MM.1S (cell line): ENCODE results near the gene ADAMTS12.

Experiments used
- DNase-seq: peaks from one replicate; pipeline ENCODE4 v3.0.0-alpha.2; 2015
- H2AFZ ChIP-seq: fragments of 300-600 bp; sonication (generic); 2 replicates; pipeline ENCODE4 v1.6.0; 2016; ENCODE audit warnings: antibody characterized with exemption, low read length
- H3F3A ChIP-seq: fragments of 300-600 bp; sonication (generic); 2 replicates; pipeline ENCODE4 v1.6.1; 2016; ENCODE audit warnings: mild to moderate bottlenecking, antibody characterized with exemption, low read length, moderate library complexity, mixed read lengths; ENCODE audit not compliant: insufficient read depth
- H3K27ac ChIP-seq: fragments of 300-600 bp; sonication (generic); 2 replicates; pipeline ENCODE4 v1.5.1; 2016; ENCODE audit warnings: mild to moderate bottlenecking, low read length
- H3K27me3 ChIP-seq: fragments of 300-600 bp; sonication (generic); replicated peaks from 2 replicates; pipeline ENCODE4 v1.6.0; 2016; ENCODE audit warnings: low read length; ENCODE audit not compliant: insufficient read depth
- H3K36me3 ChIP-seq: fragments of 300-600 bp; sonication (generic); replicated peaks from 2 replicates; pipeline ENCODE4 v1.6.1; 2016; ENCODE audit warnings: mild to moderate bottlenecking, low read length, mixed read lengths; ENCODE audit not compliant: insufficient read depth
- H3K4me1 ChIP-seq: fragments of 300-600 bp; sonication (generic); 2 replicates; pipeline ENCODE4 v1.6.1; 2016; ENCODE audit warnings: low read length, mixed read lengths
- H3K4me2 ChIP-seq: fragments of 300-600 bp; sonication (generic); 2 replicates; pipeline ENCODE4 v1.6.0; 2016; ENCODE audit warnings: low read depth, low read length
- H3K4me3 ChIP-seq: fragments of 300-600 bp; sonication (generic); 2 replicates; pipeline ENCODE4 v1.5.1; 2016; ENCODE audit warnings: low read length, mixed read lengths
- H3K79me2 ChIP-seq: fragments of 300-600 bp; sonication (generic); 2 replicates; pipeline ENCODE4 v1.6.1; 2016; ENCODE audit warnings: mixed run types, low read length, mixed read lengths
- H3K9ac ChIP-seq: fragments of 300-600 bp; sonication (generic); 2 replicates; pipeline ENCODE4 v1.6.1; 2016; ENCODE audit warnings: low read length, mixed read lengths
- H3K9me2 ChIP-seq: fragments of 300-600 bp; sonication (generic); replicated peaks from 2 replicates; pipeline ENCODE4 v1.6.1; 2016; ENCODE audit warnings: mild to moderate bottlenecking, low read length, mixed read lengths; ENCODE audit not compliant: insufficient read depth
- H3K9me3 ChIP-seq: fragments of 300-600 bp; sonication (generic); replicated peaks from 2 replicates; pipeline ENCODE4 v1.6.1; 2016; ENCODE audit warnings: mild to moderate bottlenecking, low read length, mixed read lengths; ENCODE audit not compliant: insufficient read depth
- H4K20me1 ChIP-seq: fragments of 300-600 bp; sonication (generic); 2 replicates; pipeline ENCODE4 v1.6.1; 2016; ENCODE audit warnings: mild to moderate bottlenecking, low read length, moderate library complexity, mixed read lengths; ENCODE audit not compliant: insufficient read depth
- EZH2 ChIP-seq: fragments of 300-600 bp; sonication (generic); optimal IDR thresholded peaks from 2 replicates; pipeline ENCODE3; 2017; ENCODE audit warnings: low read depth, mild to moderate bottlenecking, antibody characterized with exemption, low read length, mixed read lengths
- EZH2phosphoT487 ChIP-seq: fragments of 300-600 bp; sonication (generic); IDR thresholded peaks from 2 replicates; pipeline ENCODE4 v1.6.1; 2018; ENCODE audit warnings: antibody characterized with exemption, low read length
- TF ChIP-seq, protein P1 (sequence below): fragments of 300-600 bp; sonication (generic); IDR thresholded peaks from 2 replicates; pipeline ENCODE4 v1.5.1; 2016; ENCODE audit warnings: antibody characterized with exemption, low read length, mixed read lengths

Gene ADAMTS12

DNA sequence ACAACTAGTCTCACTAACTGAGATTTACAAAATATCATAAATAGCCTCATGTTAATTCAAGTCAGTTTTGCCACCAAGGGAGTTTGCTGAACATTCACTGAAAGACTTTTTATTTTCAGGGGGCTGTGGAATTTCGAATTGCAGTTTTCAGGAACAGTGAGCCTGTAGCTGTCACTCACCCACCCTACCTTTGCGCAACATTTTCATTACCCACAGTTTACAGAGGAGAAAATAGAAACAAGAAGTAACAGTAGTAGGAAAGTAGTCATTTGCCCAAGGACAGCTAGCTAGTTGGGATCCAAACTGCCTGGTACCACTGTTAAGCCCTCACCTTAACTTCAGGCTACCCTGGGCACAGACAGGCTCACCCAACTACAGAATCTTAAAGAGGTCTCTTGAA, 154.1 kb downstream of the ADAMTS12 start:
- no peaks in the 10 kb centered on the region for H3K79me2 ChIP-seq
- H2AFZ ChIP-seq = no peak overlapping the region
- H3K9me3 ChIP-seq = no peaks in the 10 kb centered on the region
- no peak overlapping the region for H3K27ac ChIP-seq
- H3K4me2 ChIP-seq = no peak overlapping the region
- H3F3A ChIP-seq = no peaks in the 10 kb centered on the region
- no peak for DNase-seq
- no peaks in the 10 kb centered on the region for H3K4me1 ChIP-seq
- H3K4me3 ChIP-seq = no peak overlapping the region
- no peaks in the 10 kb centered on the region for H3K36me3 ChIP-seq
- no peaks in the 10 kb centered on the region for H3K27me3 ChIP-seq
- no peaks in the 10 kb centered on the region for H3K9me2 ChIP-seq
- TF ChIP-seq, protein P1, sequence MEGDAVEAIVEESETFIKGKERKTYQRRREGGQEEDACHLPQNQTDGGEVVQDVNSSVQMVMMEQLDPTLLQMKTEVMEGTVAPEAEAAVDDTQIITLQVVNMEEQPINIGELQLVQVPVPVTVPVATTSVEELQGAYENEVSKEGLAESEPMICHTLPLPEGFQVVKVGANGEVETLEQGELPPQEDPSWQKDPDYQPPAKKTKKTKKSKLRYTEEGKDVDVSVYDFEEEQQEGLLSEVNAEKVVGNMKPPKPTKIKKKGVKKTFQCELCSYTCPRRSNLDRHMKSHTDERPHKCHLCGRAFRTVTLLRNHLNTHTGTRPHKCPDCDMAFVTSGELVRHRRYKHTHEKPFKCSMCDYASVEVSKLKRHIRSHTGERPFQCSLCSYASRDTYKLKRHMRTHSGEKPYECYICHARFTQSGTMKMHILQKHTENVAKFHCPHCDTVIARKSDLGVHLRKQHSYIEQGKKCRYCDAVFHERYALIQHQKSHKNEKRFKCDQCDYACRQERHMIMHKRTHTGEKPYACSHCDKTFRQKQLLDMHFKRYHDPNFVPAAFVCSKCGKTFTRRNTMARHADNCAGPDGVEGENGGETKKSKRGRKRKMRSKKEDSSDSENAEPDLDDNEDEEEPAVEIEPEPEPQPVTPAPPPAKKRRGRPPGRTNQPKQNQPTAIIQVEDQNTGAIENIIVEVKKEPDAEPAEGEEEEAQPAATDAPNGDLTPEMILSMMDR = no peak
- TF ChIP-seq EZH2phosphoT487 (no peak), EZH2 (no peak)
- no peaks in the 10 kb centered on the region for H4K20me1 ChIP-seq
- H3K9ac ChIP-seq = no peak overlapping the region

DNA sequence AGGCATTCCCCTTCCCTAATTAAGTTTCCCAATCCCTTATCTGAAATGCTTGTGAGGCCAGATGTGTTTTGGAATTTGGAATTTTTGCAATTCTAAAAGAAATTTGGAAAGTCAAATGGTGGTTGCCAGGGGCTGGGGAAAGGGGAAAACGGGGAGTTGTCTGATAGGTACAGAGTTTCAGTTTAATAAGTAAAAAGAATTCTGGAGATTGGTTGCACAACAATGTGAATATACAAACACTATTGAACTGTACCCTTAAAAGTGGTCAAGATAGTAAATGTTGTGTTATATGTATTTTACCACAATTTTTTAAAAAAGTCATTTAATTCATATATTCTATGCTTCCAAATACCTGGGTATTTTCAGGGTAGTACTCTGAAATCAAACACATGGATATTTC, 154.5 kb downstream of the ADAMTS12 start:
- Histone ChIP-seq H3F3A (no peaks in the 10 kb centered on the region), H3K9me2 (no peaks in the 10 kb centered on the region), H2AFZ (no peak overlapping the region), H3K36me3 (no peaks in the 10 kb centered on the region), H3K79me2 (no peaks in the 10 kb centered on the region), H3K4me2 (no peak overlapping the region), H3K4me1 (no peaks in the 10 kb centered on the region), H3K27me3 (no peaks in the 10 kb centered on the region), H3K9me3 (no peaks in the 10 kb centered on the region), H3K27ac (no peak overlapping the region), H3K4me3 (no peak overlapping the region), H3K9ac (no peak overlapping the region), H4K20me1 (no peaks in the 10 kb centered on the region)
- no peak for DNase-seq
- TF ChIP-seq EZH2phosphoT487 (no peak), EZH2 (no peak)
- TF ChIP-seq, protein P1 = no peak

DNA sequence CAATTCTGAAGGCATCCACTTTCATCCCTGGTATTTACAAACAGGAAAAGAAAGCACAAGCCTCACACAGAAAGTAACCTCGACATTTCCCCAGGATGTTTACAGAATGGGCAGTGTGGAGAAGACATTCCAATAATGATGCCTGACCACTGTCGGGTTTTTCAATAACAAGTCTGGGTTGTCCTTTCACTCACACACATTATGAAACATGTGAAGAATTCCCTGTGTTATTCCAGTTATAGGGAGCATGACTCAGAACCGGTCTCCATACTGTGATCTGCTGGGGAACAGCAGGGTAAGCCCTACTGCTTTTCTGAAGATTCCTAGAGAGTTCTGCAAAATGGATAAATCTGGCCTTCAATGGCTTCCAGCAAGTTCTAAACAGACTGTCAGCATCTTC, 155.3 kb downstream of the ADAMTS12 start:
- no peak overlapping the region for H3K27ac ChIP-seq
- no peaks in the 10 kb centered on the region for H3K4me1 ChIP-seq
- H3K4me3 ChIP-seq = no peak overlapping the region
- H2AFZ ChIP-seq = no peak overlapping the region
- H3F3A ChIP-seq = no peaks in the 10 kb centered on the region
- no peak for DNase-seq
- H3K9me3 ChIP-seq = no peaks in the 10 kb centered on the region
- no peaks in the 10 kb centered on the region for H3K27me3 ChIP-seq
- H3K9ac ChIP-seq = no peak overlapping the region
- H3K4me2 ChIP-seq = no peak overlapping the region
- no peaks in the 10 kb centered on the region for H4K20me1 ChIP-seq
- H3K9me2 ChIP-seq = no peaks in the 10 kb centered on the region
- TF ChIP-seq EZH2phosphoT487 = no peak
- TF ChIP-seq, protein P1 = no peak
- TF ChIP-seq EZH2 = no peak
- H3K36me3 ChIP-seq = no peaks in the 10 kb centered on the region
- H3K79me2 ChIP-seq = no peaks in the 10 kb centered on the region
